GM18526 (cell line): Measurements from ENCODE around the gene SMYD4.

Experiments
- POLR2A ChIP-seq: IDR thresholded peaks from 3 replicates; pipeline ENCODE4 v1.6.1; 2011; ENCODE audit not compliant: insufficient read length; ENCODE audit errors: extremely low read depth

SMYD4 gene

GRCh38 chr17:1731194-1731506 lies 98.6 kb downstream of the SMYD4 start:
- no peak for TF ChIP-seq POLR2A

GRCh38 chr17:1730326-1731193 lies 99.1 kb downstream of the SMYD4 start:
- TF ChIP-seq POLR2A = no peak

GRCh38 chr17:1729966-1730325 lies 99.8 kb downstream of the SMYD4 start:
- no peak for TF ChIP-seq POLR2A
